DND-41 (cell line): ENCODE measurements around the gene CDK7.

Experiments used
- EZH2 ChIP-seq: IDR thresholded peaks from 3 replicates; pipeline ENCODE4 v1.6.1; 2012; ENCODE audit warnings: borderline replicate concordance, low read depth, mild to moderate bottlenecking, moderate library complexity, low read length, inconsistent platforms; ENCODE audit not compliant: severe bottlenecking
- TF ChIP-seq, protein P1 (sequence below): IDR thresholded peaks from 2 replicates; pipeline ENCODE4 v1.5.1; 2012; ENCODE audit warnings: borderline replicate concordance, low read length, moderate library complexity, mild to moderate bottlenecking; ENCODE audit not compliant: poor library complexity, severe bottlenecking; ENCODE audit errors: extremely low read depth

- TF ChIP-seq EZH2 = no peak
- TF ChIP-seq, protein P1, sequence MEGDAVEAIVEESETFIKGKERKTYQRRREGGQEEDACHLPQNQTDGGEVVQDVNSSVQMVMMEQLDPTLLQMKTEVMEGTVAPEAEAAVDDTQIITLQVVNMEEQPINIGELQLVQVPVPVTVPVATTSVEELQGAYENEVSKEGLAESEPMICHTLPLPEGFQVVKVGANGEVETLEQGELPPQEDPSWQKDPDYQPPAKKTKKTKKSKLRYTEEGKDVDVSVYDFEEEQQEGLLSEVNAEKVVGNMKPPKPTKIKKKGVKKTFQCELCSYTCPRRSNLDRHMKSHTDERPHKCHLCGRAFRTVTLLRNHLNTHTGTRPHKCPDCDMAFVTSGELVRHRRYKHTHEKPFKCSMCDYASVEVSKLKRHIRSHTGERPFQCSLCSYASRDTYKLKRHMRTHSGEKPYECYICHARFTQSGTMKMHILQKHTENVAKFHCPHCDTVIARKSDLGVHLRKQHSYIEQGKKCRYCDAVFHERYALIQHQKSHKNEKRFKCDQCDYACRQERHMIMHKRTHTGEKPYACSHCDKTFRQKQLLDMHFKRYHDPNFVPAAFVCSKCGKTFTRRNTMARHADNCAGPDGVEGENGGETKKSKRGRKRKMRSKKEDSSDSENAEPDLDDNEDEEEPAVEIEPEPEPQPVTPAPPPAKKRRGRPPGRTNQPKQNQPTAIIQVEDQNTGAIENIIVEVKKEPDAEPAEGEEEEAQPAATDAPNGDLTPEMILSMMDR = no peak
These were observed 17.6 kb upstream of the CDK7 start for GRCh38 chr5:69217151-69217511.
